PFSK-1 (cell line): ENCODE data around the gene C16orf92.

Experiments used
- FOXP2 ChIP-seq: optimal IDR thresholded peaks from 2 replicates; pipeline ENCODE3; 2011; ENCODE audit warnings: borderline replicate concordance, control low read depth, inconsistent platforms; ENCODE audit not compliant: insufficient read depth; ENCODE audit errors: extremely low read length, extremely low read depth
- POLR2AphosphoS5 ChIP-seq: IDR thresholded peaks from 2 replicates; pipeline ENCODE4 v1.6.1; 2012; ENCODE audit warnings: low read depth, mild to moderate bottlenecking, control low read depth, low read length, moderate library complexity
- REST ChIP-seq, 2 experiments: IDR thresholded peaks; 2 replicates each; pipeline versions ENCODE4 v1.6.1 to v1.8.0; 2011 to 2012; ENCODE audit warnings: low read depth in 2 of 2, low read length in 2 of 2, control low read depth in 1 of 2, inconsistent platforms in 1 of 2, mild to moderate bottlenecking in 1 of 2, moderate library complexity in 1 of 2; ENCODE audit not compliant: insufficient read depth in 1 of 2
- SIN3A ChIP-seq: IDR thresholded peaks from 2 replicates; pipeline ENCODE4 v1.6.1; 2012; ENCODE audit warnings: mild to moderate bottlenecking, low read length, moderate library complexity, borderline replicate concordance; ENCODE audit not compliant: insufficient read depth
- TAF1 ChIP-seq: IDR thresholded peaks from 2 replicates; pipeline ENCODE4 v1.6.1; 2012; ENCODE audit warnings: low read length, control low read depth, borderline replicate concordance; ENCODE audit not compliant: insufficient read depth

C16orf92 gene

GRCh38 chr16:29999605-30000004 lies 23.4 kb upstream of the C16orf92 start:
- TF ChIP-seq SIN3A (no peak), TAF1 (no peak), POLR2AphosphoS5 (no peak), FOXP2 (no peak)

GRCh38 chr16:30000735-30001631 lies 22.0 kb upstream of the C16orf92 start:
- no peak for TF ChIP-seq TAF1
- TF ChIP-seq REST (IDR thresholded peaks at IDR 0.05; ENCODE audit: insufficient read depth in 1 of 2, low read depth in 2 of 2, low read length in 2 of 2) = no peak
- no peak for TF ChIP-seq SIN3A
- TF ChIP-seq POLR2AphosphoS5 = no peak
- no peak for TF ChIP-seq FOXP2

GRCh38 chr16:30002614-30003346 lies 20.2 kb upstream of the C16orf92 start:
- no peak for TF ChIP-seq FOXP2
- TF ChIP-seq TAF1 = no peak
- TF ChIP-seq POLR2AphosphoS5 = no peak
- no peak for TF ChIP-seq SIN3A
- no peak for TF ChIP-seq REST (IDR thresholded peaks at IDR 0.05; ENCODE audit: insufficient read depth in 1 of 2, low read depth in 2 of 2, low read length in 2 of 2)

GRCh38 chr16:30003670-30004423 lies 19.2 kb upstream of the C16orf92 start:
- TF ChIP-seq TAF1 = no peak
- no peak for TF ChIP-seq REST (IDR thresholded peaks at IDR 0.05; ENCODE audit: insufficient read depth in 1 of 2, low read depth in 2 of 2, low read length in 2 of 2)
- TF ChIP-seq SIN3A = no peak
- TF ChIP-seq FOXP2 = no peak
- TF ChIP-seq POLR2AphosphoS5 = no peak

GRCh38 chr16:30004424-30004776 lies 18.6 kb upstream of the C16orf92 start:
- TF ChIP-seq TAF1 (no peak), FOXP2 (no peak), POLR2AphosphoS5 (no peak; the same call in 1 of the 2 replicates), REST (IDR thresholded peaks at IDR 0.05; ENCODE audit: insufficient read depth in 1 of 2, low read depth in 2 of 2, low read length in 2 of 2) (no peak), SIN3A (no peak)
